Activated naive CD4-positive, alpha-beta T cell treated with anti-CD3 and anti-CD28 coated beads for 36 hours (primary cell): Measurements from ENCODE around the gene UTP14C. TPM values are rescaled to one million over a fixed set of nuclear protein-coding genes. Genes with fewer than 3 reads are reported as not detected.

Experiments used
- CTCF ChIA-PET: fragments of 350-600 bp; sonication (Branson Sonifier 250); formaldehyde crosslinking; loops from one replicate; lab custom pipeline; 2021; ENCODE audit warnings: antibody characterized with exemption; lab: Charles Lee
- DNase-seq: peaks from one replicate; pipeline ENCODE4 v3.0.0-alpha.2; 2020
- H3K27ac Mint-ChIP-seq: one replicate; pipeline ENCODE4 v1.8.0; 2021; ENCODE audit warnings: mild to moderate bottlenecking, mixed read lengths
- H3K27me3 Mint-ChIP-seq: one replicate; pipeline ENCODE4 v1.8.0; 2021; ENCODE audit warnings: low read depth, mixed read lengths
- H3K36me3 Mint-ChIP-seq: one replicate; pipeline ENCODE4 v1.8.0; 2021; ENCODE audit warnings: low read depth, mixed read lengths
- H3K4me1 Mint-ChIP-seq: one replicate; pipeline ENCODE4 v1.8.0; 2021; ENCODE audit warnings: low read depth, mixed read lengths
- H3K4me3 Mint-ChIP-seq: one replicate; pipeline ENCODE4 v1.8.0; 2021; ENCODE audit warnings: mild to moderate bottlenecking, moderate library complexity, mixed read lengths
- H3K9me3 Mint-ChIP-seq: one replicate; pipeline ENCODE4 v1.8.0; 2021; ENCODE audit warnings: mixed read lengths
- intact Hi-C: fragments of 100-400 bp; cut with micrococcal nuclease; formaldehyde crosslinking; loops from one replicate; pipeline ENCODE4 v1.15.1; 2023
- total RNA-seq, 2 experiments: library from RNA; stranded (reverse); gene quantifications; one replicate each; pipeline ENCODE4 v1.2.3, GENCODE V29; 2021

UTP14C gene
- total RNA-seq, 2 experiments from 2014 or later: 4.5 to 5.1 TPM

DNA sequence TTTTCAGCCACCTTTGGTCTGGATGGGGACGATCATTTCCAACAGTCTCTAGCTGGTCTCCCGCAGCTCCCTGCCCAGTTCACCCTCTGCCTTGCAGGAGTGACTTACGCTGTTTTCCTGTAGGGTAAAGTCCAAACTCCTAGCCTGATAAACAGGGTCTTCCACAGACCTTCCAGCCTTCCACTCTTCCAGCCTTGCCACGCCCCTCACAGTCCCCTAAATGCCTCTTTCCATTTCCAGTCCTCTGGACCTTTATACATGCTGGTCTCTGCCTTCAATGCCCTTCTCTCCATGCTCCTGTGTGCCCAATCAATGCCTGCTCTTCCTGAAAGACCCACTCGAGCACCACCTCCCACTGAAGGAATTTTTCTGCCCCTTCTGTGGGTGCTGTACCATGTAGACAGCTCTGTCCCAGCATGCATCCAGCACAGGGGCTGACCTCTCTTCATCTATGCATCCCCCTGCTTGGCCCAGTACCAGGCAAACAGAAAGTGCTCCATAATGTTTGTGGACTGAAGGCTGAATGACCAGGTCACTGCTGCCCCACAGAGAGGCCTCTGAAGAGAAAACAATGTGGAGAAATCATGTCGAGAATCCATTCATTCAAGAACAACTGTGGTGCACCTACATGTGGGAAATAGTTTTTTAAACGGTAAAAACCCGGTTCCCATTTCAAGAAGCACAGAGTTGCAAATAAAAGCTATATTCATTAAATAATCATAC lies 17.8 kb upstream of the UTP14C start:
- Mint-ChIP-seq H3K36me3 (no peaks in the 10 kb centered on the region), H3K4me3 (no peak overlapping the region), H3K27ac (no peak overlapping the region), H3K27me3 (peaks cover 13% of the 10 kb centered on the region), H3K4me1 (peaks cover 5% of the 10 kb centered on the region), H3K9me3 (no peaks in the 10 kb centered on the region)
- CTCF ChIA-PET: interaction anchor here (0.7 kb wide), 1 partner anchor 132 kb away, joined by 3 read pairs; no protein-coding TSS in a partner anchor
- no peak for DNase-seq
- intact Hi-C loops: no loop called here

DNA sequence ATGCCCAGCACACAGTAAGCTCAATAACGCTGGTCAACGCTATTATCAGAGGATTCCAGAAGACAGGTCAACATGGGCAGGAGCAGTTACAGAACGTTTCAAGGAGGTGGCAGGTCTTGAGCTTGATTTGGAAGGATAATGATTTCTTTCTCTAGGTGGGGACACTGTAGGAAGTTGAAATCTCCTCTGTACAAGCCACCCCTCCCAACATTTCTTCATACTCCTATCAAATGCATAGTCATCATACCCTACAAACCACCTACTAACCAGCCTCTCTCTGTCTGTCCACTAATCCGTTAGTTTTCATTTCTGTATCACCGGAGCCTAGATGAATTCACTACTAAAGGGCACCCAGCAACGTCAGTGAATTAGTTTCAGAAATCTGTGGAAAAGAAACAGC lies 14.5 kb upstream of the UTP14C start:
- DNase-seq: no peak
- CTCF ChIA-PET: interaction anchor here (1.7 kb wide), 1 partner anchor 114 kb away, joined by 4 read pairs; no protein-coding TSS in a partner anchor
- Mint-ChIP-seq H3K36me3 (no peaks in the 10 kb centered on the region), H3K4me3 (no peak overlapping the region), H3K27ac (no peak overlapping the region), H3K4me1 (peaks cover 5% of the 10 kb centered on the region), H3K27me3 (peaks cover 13% of the 10 kb centered on the region), H3K9me3 (no peaks in the 10 kb centered on the region)
- intact Hi-C loops: loop anchor here (5.0 kb wide), 2 partner anchors 113 to 642 kb away; partner anchors contain the start of gene SUGT1

GRCh38 chr13:52010890-52011631 lies 13.4 kb upstream of the UTP14C start, which contains the start of gene ATP7B:
Gene ATP7B (minus strand): TSS chr13:52011450. CDS start chr13:52011337, 113 bp downstream.
- Mint-ChIP-seq H3K27me3 (peaks cover 13% of the 10 kb centered on the region), H3K27ac (peak within 1 kb of the TSS; percentile 85), H3K9me3 (no peaks in the 10 kb centered on the region), H3K4me1 (peaks cover 9% of the 10 kb centered on the region), H3K4me3 (peak within 1 kb of the TSS; percentile 98), H3K36me3 (peaks cover 5% of the 10 kb centered on the region)
- CTCF ChIA-PET: interaction anchor here (1.0 to 2.4 kb wide), 2 partner anchors 117 to 149 kb away, joined by 3 to 13 read pairs; partner anchors contain the start of gene NEK3
- intact Hi-C loops: loop anchor here (5.0 kb wide), 2 partner anchors 114 to 641 kb away; partner anchors contain the start of gene SUGT1
- peak; percentile 25 for DNase-seq

GRCh38 chr13:52011632-52012511 lies 12.6 kb upstream of the UTP14C start, which contains the start of gene ALG11:
Gene ALG11 (plus strand): TSS chr13:52012398. CDS start chr13:52012419, 21 bp downstream.
- peaks cover 14% of the 10 kb centered on the region for H3K4me1 Mint-ChIP-seq
- H3K9me3 Mint-ChIP-seq: no peaks in the 10 kb centered on the region
- H3K4me3 Mint-ChIP-seq: peak within 1 kb of the TSS; percentile 98
- peaks cover 5% of the 10 kb centered on the region for H3K36me3 Mint-ChIP-seq
- H3K27me3 Mint-ChIP-seq: peaks cover 10% of the 10 kb centered on the region
- H3K27ac Mint-ChIP-seq: peak within 1 kb of the TSS; percentile 85
- DNase-seq: peak; percentile 100
- intact Hi-C loops: loop anchor here (1.0 to 5.0 kb wide), 11 partner anchors 115 to 640 kb away; partner anchors contain the start of genes CKAP2, DHRS12, INTS6 and NEK5
- CTCF ChIA-PET: interaction anchor here (0.9 to 2.4 kb wide), 7 partner anchors 10 to 439 kb away, joined by 3 to 13 read pairs (median 4); partner anchors contain the start of gene NEK3

GRCh38 chr13:52012512-52012836 lies 12.0 kb upstream of the UTP14C start:
- Mint-ChIP-seq H3K4me1 (peaks cover 16% of the 10 kb centered on the region), H3K9me3 (no peaks in the 10 kb centered on the region), H3K4me3 (peak overlapping the region; percentile 98), H3K27me3 (peaks cover 10% of the 10 kb centered on the region), H3K36me3 (peaks cover 5% of the 10 kb centered on the region), H3K27ac (peak overlapping the region; percentile 85)
- intact Hi-C loops: loop anchor here (1.0 to 5.0 kb wide), 11 partner anchors 115 to 640 kb away; partner anchors contain the start of genes CKAP2, DHRS12, INTS6 and NEK5
- no peak for DNase-seq
- CTCF ChIA-PET: interaction anchor here (0.9 to 2.4 kb wide), 6 partner anchors 10 to 439 kb away, joined by 3 to 13 read pairs (median 4); no protein-coding TSS in a partner anchor

DNA sequence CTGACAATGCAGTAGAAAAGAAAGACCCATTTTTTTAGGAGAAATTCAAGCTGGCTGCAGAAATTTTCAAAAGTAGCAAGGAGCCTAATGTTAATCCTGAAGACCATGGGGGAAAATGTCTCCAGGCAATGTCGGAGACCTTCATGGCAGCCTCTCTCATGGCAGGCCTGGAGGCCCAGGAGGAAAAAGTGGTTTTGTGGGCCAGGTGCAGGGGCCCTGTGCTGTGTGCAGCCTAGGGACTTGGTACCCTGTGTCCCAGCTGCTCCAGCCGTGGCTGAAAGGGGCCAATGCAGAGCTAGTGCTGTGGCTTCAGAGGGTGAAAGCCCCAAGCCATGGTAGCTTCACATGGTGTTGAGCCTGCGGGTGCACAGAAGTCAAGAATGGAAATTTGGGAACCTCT lies 8.2 kb upstream of the UTP14C start:
- Mint-ChIP-seq H3K4me1 (peaks cover 13% of the 10 kb centered on the region), H3K36me3 (peaks cover 24% of the 10 kb centered on the region)
- CTCF ChIA-PET: no interaction called here

GRCh38 chr13:52020191-52020590 lies 4.3 kb upstream of the UTP14C start:
- intact Hi-C loops: no loop called here

More for the DNA sequence above, 8.2 kb upstream of the UTP14C start:
- H3K27ac Mint-ChIP-seq: no peak overlapping the region
- no peaks in the 10 kb centered on the region for H3K9me3 Mint-ChIP-seq
- DNase-seq: no peak
- peaks cover under 1% of the 10 kb centered on the region for H3K27me3 Mint-ChIP-seq
- intact Hi-C loops: no loop called here
- H3K4me3 Mint-ChIP-seq: no peak overlapping the region

DNA sequence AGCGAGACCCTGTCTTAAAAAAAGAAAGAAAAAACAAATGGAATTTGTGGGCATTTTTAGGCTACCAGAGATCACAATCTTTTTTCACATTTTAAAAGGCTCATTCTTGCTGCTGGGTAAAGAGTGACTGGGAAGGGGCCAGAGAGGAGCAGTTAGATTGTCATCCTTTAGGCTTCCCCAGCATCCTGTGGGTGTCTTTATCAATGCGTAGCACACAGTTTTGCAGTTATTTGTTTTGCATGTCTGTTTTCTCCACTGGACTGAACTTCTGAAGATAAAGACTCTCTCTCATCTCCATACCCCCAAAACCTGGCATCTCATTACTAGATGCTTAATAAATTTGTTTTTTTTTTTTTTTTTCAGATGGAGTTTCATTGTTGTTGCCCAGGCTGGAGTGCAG lies 2.1 kb upstream of the UTP14C start:
- Mint-ChIP-seq H3K27ac (no peak overlapping the region), H3K4me3 (no peak overlapping the region), H3K9me3 (peaks cover 12% of the 10 kb centered on the region), H3K27me3 (no peaks in the 10 kb centered on the region), H3K36me3 (peaks cover 67% of the 10 kb centered on the region), H3K4me1 (peaks cover 12% of the 10 kb centered on the region)
- no peak for DNase-seq
- intact Hi-C loops: no loop called here
- CTCF ChIA-PET: no interaction called here

More at GRCh38 chr13:52020191-52020590, 4.3 kb upstream of the UTP14C start:
- CTCF ChIA-PET: no interaction called here
- Mint-ChIP-seq H3K4me3 (no peak overlapping the region), H3K4me1 (peaks cover 13% of the 10 kb centered on the region), H3K9me3 (no peaks in the 10 kb centered on the region), H3K27me3 (no peaks in the 10 kb centered on the region), H3K36me3 (peaks cover 52% of the 10 kb centered on the region), H3K27ac (no peak overlapping the region)
- no peak for DNase-seq

- no peaks in the 10 kb centered on the region for H3K27me3 Mint-ChIP-seq
- intact Hi-C loops: no loop called here
- peaks cover 26% of the 10 kb centered on the region for H3K9me3 Mint-ChIP-seq
- CTCF ChIA-PET: interaction anchor here (1.1 kb wide), 1 partner anchor 103 kb away, joined by 3 read pairs; the partner anchor contains the start of gene NEK5
- peaks cover 11% of the 10 kb centered on the region for H3K4me1 Mint-ChIP-seq
- no peak for DNase-seq
- no peak overlapping the region for H3K4me3 Mint-ChIP-seq
- H3K36me3 Mint-ChIP-seq: peaks cover 82% of the 10 kb centered on the region
- H3K27ac Mint-ChIP-seq: no peak overlapping the region
Measured at GRCh38 chr13:52025475-52026245, 1.2 kb downstream of the UTP14C start.

- Mint-ChIP-seq H3K4me3 (no peak overlapping the region), H3K36me3 (peaks cover 79% of the 10 kb centered on the region), H3K9me3 (peaks cover 26% of the 10 kb centered on the region), H3K27ac (no peak overlapping the region), H3K27me3 (no peaks in the 10 kb centered on the region), H3K4me1 (peaks cover 11% of the 10 kb centered on the region)
- no peak for DNase-seq
- CTCF ChIA-PET: interaction anchor here (1.1 kb wide), 1 partner anchor 103 kb away, joined by 3 read pairs; the partner anchor contains the start of gene NEK5
- intact Hi-C loops: no loop called here
Measured at GRCh38 chr13:52026246-52026626, 1.7 kb downstream of the UTP14C start.

DNA sequence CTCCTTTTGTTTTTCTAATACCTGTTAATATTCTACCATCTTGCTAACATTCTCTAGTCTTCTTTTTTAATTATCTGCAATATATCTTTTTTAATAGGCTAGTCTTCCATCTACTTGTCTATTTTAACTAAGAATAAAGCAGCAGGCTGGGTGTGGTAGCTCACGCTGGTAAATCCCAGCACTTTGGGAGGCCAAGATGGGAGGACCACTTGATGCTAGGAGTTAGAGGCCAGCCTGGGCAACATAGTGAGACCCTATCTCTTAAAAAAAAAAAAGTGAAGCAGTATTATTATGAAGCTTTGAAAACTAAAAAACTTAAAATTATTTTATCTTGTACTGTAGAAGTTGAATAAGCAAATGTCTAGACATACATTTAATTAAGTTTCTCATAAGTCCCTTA lies 3.3 kb downstream of the UTP14C start:
- H3K4me1 Mint-ChIP-seq: peaks cover 11% of the 10 kb centered on the region
- no peak overlapping the region for H3K4me3 Mint-ChIP-seq
- no peak for DNase-seq
- H3K27me3 Mint-ChIP-seq: no peaks in the 10 kb centered on the region
- H3K36me3 Mint-ChIP-seq: peaks cover 73% of the 10 kb centered on the region
- peaks cover 28% of the 10 kb centered on the region for H3K9me3 Mint-ChIP-seq
- no peak overlapping the region for H3K27ac Mint-ChIP-seq
- CTCF ChIA-PET: no interaction called here
- intact Hi-C loops: no loop called here
